Right lung (tissue), 5 donors: ENCODE measurements around the gene DOCK2. TPM values are rescaled to one million over a fixed set of nuclear protein-coding genes. Genes with fewer than 3 reads are reported as not detected.

ENCODE experiments used
- DNase-seq, 2 donors: peaks; one replicate each; pipeline ENCODE4 v3.0.0-alpha.2; 2013
- polyA plus RNA-seq, 5 donors: library from polyadenylated mRNA; unstranded; fragments of 120-200 nt; gene quantifications; one replicate each; pipeline versions ENCODE4 v1.2.1 to v1.2.3, GENCODE V29; 2013; ENCODE audit warnings: inconsistent platforms in 1 of 5, low replicate concordance in 1 of 5; ENCODE audit not compliant: insufficient read length in 5 of 5, insufficient read depth in 1 of 5

Gene DOCK2
- polyA plus RNA-seq, 5 donors: 4.7 to 7.2 (median 5.4) TPM

DNA sequence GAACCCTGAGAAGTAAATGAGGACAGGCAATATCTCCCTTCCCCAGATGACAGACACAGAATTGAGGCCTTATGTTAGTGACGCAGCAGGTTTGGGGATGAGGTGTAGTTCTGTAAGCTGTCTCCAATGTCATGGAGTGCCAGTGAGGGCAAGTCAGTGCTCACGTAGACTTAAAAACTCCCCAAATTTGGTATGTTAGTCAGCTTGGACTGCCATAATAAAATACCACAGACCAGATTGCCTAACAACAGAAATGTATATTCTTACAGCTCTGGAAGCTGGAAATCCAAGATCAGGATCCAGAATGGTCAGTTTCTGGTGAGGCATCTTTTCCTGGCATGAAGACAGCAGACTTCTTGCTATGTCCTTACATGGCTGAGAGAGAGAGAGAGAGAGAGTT lies 483.5 kb downstream of the DOCK2 start:
- DNase-seq: no peak

DNA sequence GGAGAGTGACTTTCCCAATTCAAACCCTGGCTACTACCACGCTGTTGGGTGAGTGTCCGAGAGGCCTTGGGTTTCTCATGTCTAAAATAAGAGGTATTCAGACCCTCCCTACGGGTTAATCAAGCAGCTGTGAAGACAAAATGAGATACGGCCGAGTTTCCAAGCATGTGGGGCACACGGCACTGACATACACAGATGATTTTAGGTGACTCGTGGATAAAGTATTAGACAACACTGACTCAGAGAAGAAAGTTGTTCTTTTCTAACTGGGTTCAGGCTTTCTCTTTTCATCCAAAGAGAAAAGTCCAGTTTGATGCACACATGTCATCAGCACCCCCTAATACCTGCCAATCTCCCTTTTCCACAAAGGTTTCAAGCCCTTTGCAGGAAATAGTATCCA lies 484.2 kb downstream of the DOCK2 start:
- no peak for DNase-seq

DNA sequence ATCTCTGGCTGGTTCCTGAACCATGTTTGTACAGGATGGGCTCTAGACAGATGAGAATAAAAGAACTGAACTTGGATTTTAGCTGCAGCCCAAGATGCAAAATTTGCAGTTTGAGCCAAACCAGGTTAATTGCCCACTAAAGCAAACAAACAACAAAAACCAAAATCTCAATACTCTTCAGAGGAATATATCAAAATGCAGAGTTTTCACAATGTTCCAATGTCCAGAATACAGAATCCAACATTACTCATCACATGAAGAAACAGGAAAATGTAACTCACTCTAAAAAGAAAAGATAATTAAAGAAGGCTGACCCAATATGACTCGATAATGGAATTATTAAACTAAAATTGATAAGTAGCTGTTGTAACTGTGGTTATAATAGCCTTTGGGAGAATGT lies 489.0 kb downstream of the DOCK2 start:
- DNase-seq: no peak

DNA sequence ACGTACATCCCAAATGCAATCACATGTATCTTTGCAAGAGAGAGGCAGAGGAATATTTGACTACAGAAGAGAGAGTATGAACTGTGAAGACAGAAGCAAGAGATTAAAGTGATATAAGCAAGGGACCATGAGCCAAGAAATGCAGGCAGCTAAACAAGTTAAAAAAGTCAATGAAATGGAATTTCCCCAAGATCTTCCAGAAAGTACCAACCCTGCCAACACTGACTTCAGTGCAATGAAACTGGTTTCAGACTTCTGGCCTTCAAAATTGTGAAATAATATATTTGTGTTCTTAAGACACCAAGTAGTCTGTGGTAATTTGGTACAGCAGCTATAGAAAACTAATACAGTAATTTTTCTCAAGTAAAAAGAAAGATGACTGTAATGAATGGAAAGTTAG lies 489.6 kb downstream of the DOCK2 start:
- no peak for DNase-seq

DNA sequence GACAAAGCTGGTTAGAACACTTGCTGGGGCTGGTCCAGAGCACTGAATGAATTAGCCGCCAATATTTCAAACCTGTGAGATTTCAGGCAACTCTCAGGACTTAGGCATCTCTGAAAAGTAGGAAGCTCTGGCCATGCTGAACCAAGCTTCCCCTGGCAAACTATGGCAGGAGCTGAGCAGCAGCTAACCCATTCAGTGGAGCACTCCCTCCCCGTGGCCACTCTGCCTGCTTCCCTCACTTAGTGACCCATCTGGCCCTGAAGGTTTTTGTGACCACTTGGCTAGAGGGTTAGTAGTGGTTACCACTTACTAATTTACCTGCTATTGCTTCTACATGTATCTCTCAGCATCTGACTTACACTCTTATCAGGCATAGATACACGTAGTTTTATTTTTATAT lies 494.2 kb downstream of the DOCK2 start:
- DNase-seq: no peak

DNA sequence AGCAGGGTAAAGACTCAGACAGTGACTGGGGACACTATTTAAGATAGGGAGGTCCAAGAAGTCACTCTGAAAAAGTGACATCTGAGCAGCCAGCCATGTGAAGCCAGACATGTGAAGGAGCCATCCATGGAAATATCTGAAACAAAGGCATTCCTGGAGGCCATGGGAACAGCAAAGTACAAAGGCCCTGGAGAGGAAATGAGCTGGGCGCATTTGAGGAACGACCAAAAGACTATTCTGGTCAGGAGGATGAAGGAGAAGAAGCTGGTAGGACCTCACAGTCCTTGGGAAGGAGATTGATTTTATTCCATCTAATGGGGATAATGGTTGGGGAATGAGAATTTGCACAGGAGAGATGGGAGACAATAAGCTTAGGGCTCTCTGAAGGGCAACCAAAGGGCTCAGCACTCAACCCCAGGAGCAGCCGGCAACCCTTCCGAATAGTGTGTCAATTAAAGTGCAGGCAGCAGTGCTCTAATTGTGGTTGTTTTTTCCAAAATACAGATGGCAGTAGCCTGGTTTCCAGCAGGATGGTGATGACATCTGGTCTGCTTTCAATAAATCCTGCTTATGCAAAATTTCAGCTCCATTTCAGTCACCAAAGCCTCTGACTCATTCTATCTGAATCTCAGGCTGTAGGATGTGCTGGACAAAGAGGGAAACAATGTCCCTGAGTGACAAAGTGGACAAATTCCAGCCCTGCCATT lies 495.3 kb downstream of the DOCK2 start:
- DNase-seq: no peak

Other genes starting within 250 kb of the DOCK2 start
- gene SPDL1, start 53.5 kb upstream of the DOCK2 start, polyA plus RNA-seq: 10 to 100 TPM; 24.8 to 51.6 (median 38.6) TPM